Vagina (tissue), 2 donors: ENCODE data around the gene PKD1L1.

ENCODE experiments used
- CTCF ChIP-seq, 3 experiments: fragments of 450-650 bp in 2 of 3; fragments of 200-600 bp in 1 of 3; sonication (generic) in 1 of 3; IDR thresholded peaks; one replicate each; pipeline ENCODE4 v1.5.1; 2017 to 2019; ENCODE audit warnings: antibody characterized with exemption in 3 of 3, mild to moderate bottlenecking in 2 of 3, moderate library complexity in 2 of 3
- POLR2A ChIP-seq, 2 donors: fragments of 450-650 bp; IDR thresholded peaks; one replicate each; pipeline ENCODE4 v1.6.1; 2017; ENCODE audit warnings: antibody characterized with exemption in 2 of 2, mild to moderate bottlenecking in 2 of 2, moderate library complexity in 2 of 2
- POLR2AphosphoS5 ChIP-seq, 2 donors: sonication (generic); formaldehyde crosslinking; IDR thresholded peaks; one replicate each; pipeline ENCODE4 v1.9.0; 2017; ENCODE audit warnings: antibody characterized with exemption in 2 of 2, mild to moderate bottlenecking in 2 of 2, low read depth in 1 of 2; ENCODE audit not compliant: insufficient read depth in 1 of 2

DNA sequence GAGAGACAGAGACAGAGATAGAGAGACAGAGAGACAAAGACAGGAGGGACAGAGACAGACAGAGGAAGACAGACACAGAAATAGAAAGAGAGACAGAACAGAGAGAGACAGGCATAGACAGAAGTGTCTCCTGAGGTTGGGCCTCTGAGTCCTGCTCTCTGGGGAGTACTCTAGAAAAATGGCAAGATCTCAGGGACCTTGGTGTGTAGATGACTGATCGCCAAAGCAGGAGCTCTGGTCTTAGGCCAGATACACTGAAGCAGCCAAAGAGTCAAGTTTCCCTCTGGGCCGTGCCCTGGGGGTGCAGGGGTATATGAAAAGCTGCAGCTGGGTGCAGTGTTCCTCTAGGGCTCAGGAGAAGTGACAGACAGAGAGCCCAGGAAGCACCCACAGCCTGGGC, 189.7 kb downstream of the PKD1L1 start:
- no peak for TF ChIP-seq CTCF (IDR thresholded peaks at IDR 0.05)
- TF ChIP-seq POLR2AphosphoS5 (IDR thresholded peaks at IDR 0.05; ENCODE audit: insufficient read depth in 1 of 2, low read depth in 1 of 2): no peak
- no peak for TF ChIP-seq POLR2A (IDR thresholded peaks at IDR 0.05)
